Panc1 (cell line): Measurements from ENCODE around the gene GTSE1.

Experiments
- POLR2AphosphoS5 ChIP-seq: IDR thresholded peaks from 2 replicates; pipeline ENCODE4 v1.6.1; 2012; ENCODE audit warnings: mild to moderate bottlenecking, low read depth, low read length, moderate library complexity
- SIN3A ChIP-seq: IDR thresholded peaks from 2 replicates; pipeline ENCODE4 v1.6.1; 2012; ENCODE audit warnings: low read depth, mild to moderate bottlenecking, low read length, moderate library complexity, borderline replicate concordance; ENCODE audit not compliant: insufficient read depth
- TF ChIP-seq, protein P1 (sequence below): fragments of 450-650 bp; IDR thresholded peaks from 2 replicates; pipeline ENCODE4 v1.5.1; 2017; ENCODE audit warnings: mild to moderate bottlenecking

DNA sequence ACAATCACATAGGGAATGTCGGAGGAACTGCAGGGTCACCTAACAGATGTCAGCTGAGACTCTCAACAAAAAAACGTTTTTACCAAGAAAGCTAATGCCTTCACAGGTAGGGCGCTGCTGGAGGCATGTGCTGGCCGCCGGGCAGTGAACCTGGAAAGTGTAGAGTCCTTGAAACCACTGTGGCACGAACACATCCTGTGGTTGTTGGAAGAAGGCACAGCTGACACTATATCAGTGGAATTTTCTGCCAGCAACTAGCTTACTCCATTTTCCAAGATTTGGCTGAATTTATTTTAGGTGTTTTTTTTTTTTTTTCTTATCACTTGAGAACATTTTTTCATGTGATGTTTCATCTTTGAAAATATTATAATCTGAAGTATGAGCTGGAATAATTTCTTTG is 53.0 kb downstream of the GTSE1 start:
- TF ChIP-seq POLR2AphosphoS5 (no peak), SIN3A (no peak)
- TF ChIP-seq, protein P1, sequence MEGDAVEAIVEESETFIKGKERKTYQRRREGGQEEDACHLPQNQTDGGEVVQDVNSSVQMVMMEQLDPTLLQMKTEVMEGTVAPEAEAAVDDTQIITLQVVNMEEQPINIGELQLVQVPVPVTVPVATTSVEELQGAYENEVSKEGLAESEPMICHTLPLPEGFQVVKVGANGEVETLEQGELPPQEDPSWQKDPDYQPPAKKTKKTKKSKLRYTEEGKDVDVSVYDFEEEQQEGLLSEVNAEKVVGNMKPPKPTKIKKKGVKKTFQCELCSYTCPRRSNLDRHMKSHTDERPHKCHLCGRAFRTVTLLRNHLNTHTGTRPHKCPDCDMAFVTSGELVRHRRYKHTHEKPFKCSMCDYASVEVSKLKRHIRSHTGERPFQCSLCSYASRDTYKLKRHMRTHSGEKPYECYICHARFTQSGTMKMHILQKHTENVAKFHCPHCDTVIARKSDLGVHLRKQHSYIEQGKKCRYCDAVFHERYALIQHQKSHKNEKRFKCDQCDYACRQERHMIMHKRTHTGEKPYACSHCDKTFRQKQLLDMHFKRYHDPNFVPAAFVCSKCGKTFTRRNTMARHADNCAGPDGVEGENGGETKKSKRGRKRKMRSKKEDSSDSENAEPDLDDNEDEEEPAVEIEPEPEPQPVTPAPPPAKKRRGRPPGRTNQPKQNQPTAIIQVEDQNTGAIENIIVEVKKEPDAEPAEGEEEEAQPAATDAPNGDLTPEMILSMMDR, result no peak
